OCI-LY3 (cell line): ENCODE results near the gene FBXO30.

Experiments used
- EZH2phosphoT487 ChIP-seq: fragments of 200-600 bp; shearing (Covaris generic); IDR thresholded peaks from 2 replicates; pipeline ENCODE4 v1.6.1; 2018; ENCODE audit warnings: antibody characterized with exemption, mixed run types, low read depth
- TF ChIP-seq, protein P1 (sequence below): fragments of 200-600, 300-600 bp; sonication (generic); IDR thresholded peaks from 2 replicates; pipeline ENCODE4 v1.5.1; 2014; ENCODE audit warnings: antibody characterized with exemption, low read length, low read depth

- TF ChIP-seq, protein P1, sequence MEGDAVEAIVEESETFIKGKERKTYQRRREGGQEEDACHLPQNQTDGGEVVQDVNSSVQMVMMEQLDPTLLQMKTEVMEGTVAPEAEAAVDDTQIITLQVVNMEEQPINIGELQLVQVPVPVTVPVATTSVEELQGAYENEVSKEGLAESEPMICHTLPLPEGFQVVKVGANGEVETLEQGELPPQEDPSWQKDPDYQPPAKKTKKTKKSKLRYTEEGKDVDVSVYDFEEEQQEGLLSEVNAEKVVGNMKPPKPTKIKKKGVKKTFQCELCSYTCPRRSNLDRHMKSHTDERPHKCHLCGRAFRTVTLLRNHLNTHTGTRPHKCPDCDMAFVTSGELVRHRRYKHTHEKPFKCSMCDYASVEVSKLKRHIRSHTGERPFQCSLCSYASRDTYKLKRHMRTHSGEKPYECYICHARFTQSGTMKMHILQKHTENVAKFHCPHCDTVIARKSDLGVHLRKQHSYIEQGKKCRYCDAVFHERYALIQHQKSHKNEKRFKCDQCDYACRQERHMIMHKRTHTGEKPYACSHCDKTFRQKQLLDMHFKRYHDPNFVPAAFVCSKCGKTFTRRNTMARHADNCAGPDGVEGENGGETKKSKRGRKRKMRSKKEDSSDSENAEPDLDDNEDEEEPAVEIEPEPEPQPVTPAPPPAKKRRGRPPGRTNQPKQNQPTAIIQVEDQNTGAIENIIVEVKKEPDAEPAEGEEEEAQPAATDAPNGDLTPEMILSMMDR: no peak
- no peak for TF ChIP-seq EZH2phosphoT487
These were observed 56.5 kb downstream of the FBXO30 start for GRCh38 chr6:145758113-145758512.
